HepG2 (cell line): ENCODE data around the gene GLUD1. TPM values are rescaled to one million over a fixed set of nuclear protein-coding genes. Genes with fewer than 3 reads are reported as not detected.
A peak's percentile ranks its signal among the peaks of the same experiment; 100 is the strongest.

Experiments used
- ATF2 ChIP-seq: sonication (generic); formaldehyde crosslinking; IDR thresholded peaks from 2 replicates; pipeline ENCODE4 v1.4.0; 2020; ENCODE audit warnings: missing genetic modification reagents
- CREM ChIP-seq, 2 experiments: sonication (generic) in 1 of 2; formaldehyde crosslinking in 1 of 2; IDR thresholded peaks; 2 replicates each; pipeline versions ENCODE4 v1.4.0 to v1.6.1; 2016 to 2020; ENCODE audit warnings: antibody characterized with exemption in 1 of 2, mild to moderate bottlenecking in 1 of 2, missing genetic modification reagents in 1 of 2
- FLYWCH1 ChIP-seq: sonication (generic); formaldehyde crosslinking; IDR thresholded peaks from 2 replicates; pipeline ENCODE4 v1.8.1; 2023; ENCODE audit warnings: mild to moderate bottlenecking, missing genetic modification reagents
- FOXC1 ChIP-seq: sonication (generic); formaldehyde crosslinking; IDR thresholded peaks from 2 replicates; pipeline ENCODE4 v1.8.0; 2022; ENCODE audit warnings: mild to moderate bottlenecking, missing genetic modification reagents, borderline replicate concordance
- IRX3 ChIP-seq: sonication (generic); formaldehyde crosslinking; IDR thresholded peaks from 2 replicates; pipeline ENCODE4 v1.8.1; 2023; ENCODE audit warnings: mild to moderate bottlenecking, low read depth, missing genetic modification reagents, borderline replicate concordance
- MBNL3 ChIP-seq: fragments of 250-450 bp; sonication (Bioruptor Pico); conservative IDR thresholded peaks from 2 replicates; pipeline ENCODE4 v1.8.0; 2022; ENCODE audit warnings: mild to moderate bottlenecking, inconsistent platforms
- MED13 ChIP-seq: sonication (generic); formaldehyde crosslinking; IDR thresholded peaks from 2 replicates; pipeline ENCODE4 v1.5.0; 2020; ENCODE audit warnings: missing genetic modification reagents
- NAIF1 ChIP-seq: sonication (generic); formaldehyde crosslinking; IDR thresholded peaks from 2 replicates; pipeline ENCODE4 v1.5.0; 2020; ENCODE audit warnings: mild to moderate bottlenecking, missing genetic modification reagents, borderline replicate concordance
- NCOR1 ChIP-seq: fragments of 200-600 bp; sonication (generic); IDR thresholded peaks from 2 replicates; pipeline ENCODE4 v1.7.0; 2017; ENCODE audit warnings: antibody characterized with exemption, low read length, borderline replicate concordance
- NFE2 ChIP-seq: sonication (generic); formaldehyde crosslinking; IDR thresholded peaks from 2 replicates; pipeline ENCODE4 v1.4.0; 2020; ENCODE audit warnings: missing genetic modification reagents
- POLR2A ChIP-seq, 2 experiments: IDR thresholded peaks; 2 replicates each; pipeline ENCODE4 v1.6.1; 2011; ENCODE audit warnings: low read depth in 2 of 2, low read length in 2 of 2, mild to moderate bottlenecking in 1 of 2, moderate library complexity in 1 of 2; ENCODE audit not compliant: insufficient read depth in 1 of 2
- RORA ChIP-seq: sonication (generic); formaldehyde crosslinking; IDR thresholded peaks from 2 replicates; pipeline ENCODE4 v1.5.0; 2020; ENCODE audit warnings: mild to moderate bottlenecking, missing genetic modification reagents, moderate library complexity
- SAFB2 ChIP-seq: sonication (generic); formaldehyde crosslinking; IDR thresholded peaks from 2 replicates; pipeline ENCODE4 v1.5.1; 2020; ENCODE audit warnings: missing genetic modification reagents, low read depth, mild to moderate bottlenecking, borderline replicate concordance
- TARDBP ChIP-seq: sonication (generic); formaldehyde crosslinking; IDR thresholded peaks from 2 replicates; pipeline ENCODE4 v1.8.0; 2022; ENCODE audit warnings: mild to moderate bottlenecking, missing genetic modification reagents
- TBX3 ChIP-seq: fragments of 450-650 bp; IDR thresholded peaks from 2 replicates; pipeline ENCODE4 v1.6.1; 2017; ENCODE audit warnings: antibody characterized with exemption, mild to moderate bottlenecking, inconsistent platforms, borderline replicate concordance
- ZFP41 ChIP-seq: sonication (generic); formaldehyde crosslinking; IDR thresholded peaks from 2 replicates; pipeline ENCODE4 v1.4.0; 2020; ENCODE audit warnings: mild to moderate bottlenecking, missing genetic modification reagents, borderline replicate concordance
- ZNF143 ChIP-seq: sonication (generic); formaldehyde crosslinking; IDR thresholded peaks from 2 replicates; pipeline ENCODE4 v1.4.0; 2020; ENCODE audit warnings: missing genetic modification reagents
- ZNF17 ChIP-seq: sonication (generic); formaldehyde crosslinking; IDR thresholded peaks from 2 replicates; pipeline ENCODE4 v1.5.0; 2020; ENCODE audit warnings: mild to moderate bottlenecking, missing genetic modification reagents
- ZNF225 ChIP-seq: sonication (generic); formaldehyde crosslinking; IDR thresholded peaks from 2 replicates; pipeline ENCODE4 v1.4.0; 2020; ENCODE audit warnings: mild to moderate bottlenecking, missing genetic modification reagents
- ZNF563 ChIP-seq: sonication (generic); formaldehyde crosslinking; IDR thresholded peaks from 2 replicates; pipeline ENCODE4 v1.8.0; 2022; ENCODE audit warnings: mild to moderate bottlenecking, moderate library complexity, missing genetic modification reagents
- ZNF672 ChIP-seq: sonication (generic); formaldehyde crosslinking; IDR thresholded peaks from 2 replicates; pipeline ENCODE4 v1.8.1; 2022; ENCODE audit warnings: missing genetic modification reagents
- ZNF75D ChIP-seq: sonication (generic); formaldehyde crosslinking; IDR thresholded peaks from 2 replicates; pipeline ENCODE4 v1.8.1; 2023; ENCODE audit warnings: missing genetic modification reagents, mild to moderate bottlenecking, borderline replicate concordance
- ZSCAN25 ChIP-seq: sonication (generic); formaldehyde crosslinking; IDR thresholded peaks from 2 replicates; pipeline ENCODE4 v1.8.0; 2022; ENCODE audit warnings: mild to moderate bottlenecking, missing genetic modification reagents
- polyA plus RNA-seq, 8 experiments: library from polyadenylated mRNA; depleted of rRNA in 3 of 8; stranded (reverse) in 7 of 8; unstranded in 1 of 8; fragments of >200 nt; fragmentation: Illumina TruSeq in 4 of 8; extraction: Trizol in 4 of 8; gene quantifications; 2 replicates each; pipeline versions ENCODE4 v1.2.1 to v1.2.3, GENCODE V29; 2011 to 2016; ENCODE audit warnings: low read depth in 4 of 8, missing spikeins in 1 of 8, mixed read lengths in 1 of 8; ENCODE audit not compliant: insufficient read depth in 1 of 8
- total RNA-seq, 5 experiments: library from RNA; depleted of rRNA; stranded (reverse); fragments of >200 nt; fragmentation: Illumina TruSeq; extraction: Trizol; gene quantifications; 2 replicates each; pipeline ENCODE4 v1.2.3, GENCODE V29; 2016; ENCODE audit warnings: low read depth in 1 of 5
- TF ChIP-seq, protein P1 (sequence below): sonication (generic); formaldehyde crosslinking; IDR thresholded peaks from 2 replicates; pipeline ENCODE4 v1.8.0; 2022; ENCODE audit warnings: mild to moderate bottlenecking, missing genetic modification reagents, moderate library complexity
- TF ChIP-seq, protein P2 (sequence below): sonication (generic); formaldehyde crosslinking; conservative IDR thresholded peaks from 2 replicates; pipeline ENCODE4 v1.5.0; 2020; ENCODE audit warnings: missing genetic modification reagents
- TF ChIP-seq, protein P3 (sequence below): sonication (generic); formaldehyde crosslinking; IDR thresholded peaks from 2 replicates; pipeline ENCODE4 v1.4.0; 2020; ENCODE audit warnings: missing genetic modification reagents

Gene GLUD1
- total and polyA plus RNA-seq, 2 of the 13 experiments (the other 11 are each of a cell fraction or from before 2014, with no cell fraction given) = 301 to 798 TPM

DNA sequence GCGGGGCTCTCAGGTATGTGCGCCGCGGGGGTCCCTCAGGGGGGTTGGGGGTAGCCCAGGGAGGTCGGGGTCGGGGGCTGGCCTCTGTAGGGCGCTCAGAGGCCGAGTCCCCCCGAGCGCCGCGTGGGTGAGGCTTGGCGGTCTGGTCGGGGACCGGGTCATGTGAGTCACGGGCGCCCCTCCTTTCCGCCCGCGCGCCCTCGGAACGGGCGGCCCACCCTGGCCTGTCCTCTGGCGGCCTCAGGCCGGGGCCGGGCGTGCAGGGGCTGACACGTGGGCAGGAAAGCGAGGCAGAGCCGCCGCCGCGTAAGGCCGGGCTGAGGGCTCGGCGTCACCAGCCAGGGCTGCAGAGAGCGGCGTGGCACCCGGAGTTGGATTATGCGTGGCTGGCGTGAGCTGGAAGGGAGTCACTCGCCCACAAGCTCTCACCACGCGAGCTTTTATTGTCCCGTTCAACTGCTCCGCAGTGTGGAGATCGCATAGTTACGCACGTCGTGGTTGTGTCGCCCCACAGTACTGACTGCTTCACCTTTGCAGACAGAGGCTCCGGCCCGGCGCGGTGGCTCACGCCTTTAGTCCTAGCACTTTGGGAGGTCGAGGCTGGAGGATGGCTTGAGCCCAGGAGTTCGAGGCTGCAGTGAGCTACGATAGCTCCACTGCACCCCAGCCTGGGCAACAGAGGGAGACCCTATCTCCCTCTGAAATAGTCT, 748 bp upstream of the GLUD1 start (continued):
- TF ChIP-seq, protein P1, sequence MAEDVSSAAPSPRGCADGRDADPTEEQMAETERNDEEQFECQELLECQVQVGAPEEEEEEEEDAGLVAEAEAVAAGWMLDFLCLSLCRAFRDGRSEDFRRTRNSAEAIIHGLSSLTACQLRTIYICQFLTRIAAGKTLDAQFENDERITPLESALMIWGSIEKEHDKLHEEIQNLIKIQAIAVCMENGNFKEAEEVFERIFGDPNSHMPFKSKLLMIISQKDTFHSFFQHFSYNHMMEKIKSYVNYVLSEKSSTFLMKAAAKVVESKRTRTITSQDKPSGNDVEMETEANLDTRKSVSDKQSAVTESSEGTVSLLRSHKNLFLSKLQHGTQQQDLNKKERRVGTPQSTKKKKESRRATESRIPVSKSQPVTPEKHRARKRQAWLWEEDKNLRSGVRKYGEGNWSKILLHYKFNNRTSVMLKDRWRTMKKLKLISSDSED (CRISPR knock-in tag) = no peak
- TF ChIP-seq POLR2A (IDR thresholded peaks at IDR 0.05; ENCODE audit: insufficient read depth in 1 of 2, low read depth in 2 of 2, low read length in 2 of 2) = peak; percentile 86 to 90
- TF ChIP-seq FLYWCH1 (CRISPR knock-in tag) = no peak
- TF ChIP-seq ATF2 (CRISPR knock-in tag) = peak; percentile 71
- peak; percentile 41; the same call in 1 of the 2 replicates for TF ChIP-seq NCOR1
- TF ChIP-seq CREM (IDR thresholded peaks at IDR 0.05) = no peak
- no peak for TF ChIP-seq CREM (CRISPR knock-in tag; IDR thresholded peaks at IDR 0.05)
- TF ChIP-seq ZNF563 = peak; percentile 76
- TF ChIP-seq IRX3 (CRISPR knock-in tag) = peak; percentile 85; the same call in 1 of the 2 replicates
- peak; percentile 99 for TF ChIP-seq ZSCAN25
- no peak for TF ChIP-seq FOXC1 (CRISPR knock-in tag)
- no peak for TF ChIP-seq ZNF17 (CRISPR knock-in tag)
- peak; percentile 87; the same call in 1 of the 2 replicates for TF ChIP-seq MED13 (CRISPR knock-in tag)
- no peak for TF ChIP-seq RORA (CRISPR knock-in tag)
- no peak for TF ChIP-seq TBX3
- TF ChIP-seq SAFB2 (CRISPR knock-in tag) = peak; percentile 70; the same call in 1 of the 2 replicates
- no peak for TF ChIP-seq ZNF75D (CRISPR knock-in tag)
- no peak for TF ChIP-seq ZNF672 (CRISPR knock-in tag)
- TF ChIP-seq, protein P2, sequence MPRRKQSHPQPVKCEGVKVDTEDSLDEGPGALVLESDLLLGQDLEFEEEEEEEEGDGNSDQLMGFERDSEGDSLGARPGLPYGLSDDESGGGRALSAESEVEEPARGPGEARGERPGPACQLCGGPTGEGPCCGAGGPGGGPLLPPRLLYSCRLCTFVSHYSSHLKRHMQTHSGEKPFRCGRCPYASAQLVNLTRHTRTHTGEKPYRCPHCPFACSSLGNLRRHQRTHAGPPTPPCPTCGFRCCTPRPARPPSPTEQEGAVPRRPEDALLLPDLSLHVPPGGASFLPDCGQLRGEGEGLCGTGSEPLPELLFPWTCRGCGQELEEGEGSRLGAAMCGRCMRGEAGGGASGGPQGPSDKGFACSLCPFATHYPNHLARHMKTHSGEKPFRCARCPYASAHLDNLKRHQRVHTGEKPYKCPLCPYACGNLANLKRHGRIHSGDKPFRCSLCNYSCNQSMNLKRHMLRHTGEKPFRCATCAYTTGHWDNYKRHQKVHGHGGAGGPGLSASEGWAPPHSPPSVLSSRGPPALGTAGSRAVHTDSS (CRISPR knock-in tag) = no peak
- no peak for TF ChIP-seq ZNF143 (CRISPR knock-in tag)
- TF ChIP-seq, protein P3, sequence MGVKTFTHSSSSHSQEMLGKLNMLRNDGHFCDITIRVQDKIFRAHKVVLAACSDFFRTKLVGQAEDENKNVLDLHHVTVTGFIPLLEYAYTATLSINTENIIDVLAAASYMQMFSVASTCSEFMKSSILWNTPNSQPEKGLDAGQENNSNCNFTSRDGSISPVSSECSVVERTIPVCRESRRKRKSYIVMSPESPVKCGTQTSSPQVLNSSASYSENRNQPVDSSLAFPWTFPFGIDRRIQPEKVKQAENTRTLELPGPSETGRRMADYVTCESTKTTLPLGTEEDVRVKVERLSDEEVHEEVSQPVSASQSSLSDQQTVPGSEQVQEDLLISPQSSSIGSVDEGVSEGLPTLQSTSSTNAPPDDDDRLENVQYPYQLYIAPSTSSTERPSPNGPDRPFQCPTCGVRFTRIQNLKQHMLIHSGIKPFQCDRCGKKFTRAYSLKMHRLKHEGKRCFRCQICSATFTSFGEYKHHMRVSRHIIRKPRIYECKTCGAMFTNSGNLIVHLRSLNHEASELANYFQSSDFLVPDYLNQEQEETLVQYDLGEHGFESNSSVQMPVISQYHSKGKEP (CRISPR knock-in tag) = no peak
- no peak for TF ChIP-seq NAIF1 (CRISPR knock-in tag)
- no peak for TF ChIP-seq NFE2 (CRISPR knock-in tag)
- no peak for TF ChIP-seq MBNL3 (CRISPR knock-in tag)
- TF ChIP-seq TARDBP (CRISPR knock-in tag) = peak; percentile 79
- peak; percentile 80; the same call in 1 of the 2 replicates for TF ChIP-seq ZNF225
- TF ChIP-seq ZFP41 (CRISPR knock-in tag) = no peak
